SK-N-SH (cell line): ENCODE data around the gene BORCS5. TPM values are rescaled to one million over a fixed set of nuclear protein-coding genes. Genes with fewer than 3 reads are reported as not detected.

ENCODE experiments used
- CTCF ChIA-PET: fragments of 300-600, 350-600 bp; formaldehyde crosslinking; extraction: SDS; loops from one replicate; lab custom pipeline; 2021; lab: Yijun Ruan, JAX
- POLR2A ChIA-PET: fragments of 350-600 bp; sonication (Branson Sonifier 250); formaldehyde crosslinking; extraction: SDS; loops from one replicate; lab custom pipeline; 2020; ENCODE audit warnings: antibody characterized with exemption, inconsistent platforms; lab: Yijun Ruan, JAX
- DNase-seq: peaks from one replicate; pipeline ENCODE4 v3.0.0; 2012
- H2AFZ ChIP-seq: fragments of 200-600 bp; sonication (generic); 2 replicates; pipeline ENCODE4 v1.8.1; 2016; ENCODE audit warnings: antibody characterized with exemption, mild to moderate bottlenecking, low read depth
- H3F3A ChIP-seq: fragments of 200-600 bp; sonication (generic); replicated peaks from 2 replicates; pipeline ENCODE3; 2016; ENCODE audit warnings: antibody characterized with exemption, mild to moderate bottlenecking; ENCODE audit not compliant: insufficient read depth
- H3K27ac ChIP-seq, 2 experiments: fragments of 200-500 bp in 1 of 2; fragments of 200-600 bp in 1 of 2; sonication (Bioruptor generic) in 1 of 2; sonication (generic), shearing (Covaris generic) in 1 of 2; 2 replicates each; pipeline versions ENCODE4 v1.5.1 to v1.6.1; 2014 to 2016; ENCODE audit warnings: low read depth in 2 of 2, inconsistent platforms in 1 of 2, low read length in 1 of 2, mild to moderate bottlenecking in 1 of 2, mixed read lengths in 1 of 2
- H3K27me3 ChIP-seq: fragments of 200-600 bp; sonication (generic), shearing (Covaris generic); 2 replicates; pipeline ENCODE4 v1.6.1; 2016; ENCODE audit warnings: mixed run types; ENCODE audit not compliant: insufficient read depth
- H3K36me3 ChIP-seq, 2 experiments: fragments of 200-500 bp in 1 of 2; fragments of 200-600 bp in 1 of 2; sonication (Bioruptor generic) in 1 of 2; sonication (generic) in 1 of 2; replicated peaks in 1 of 2; 2 replicates each; pipeline versions ENCODE3 to v1.5.1; 2014 to 2016; ENCODE audit warnings: low read length in 1 of 2, mild to moderate bottlenecking in 1 of 2; ENCODE audit not compliant: insufficient read depth in 2 of 2, control insufficient read depth in 1 of 2
- H3K4me1 ChIP-seq, 2 experiments: fragments of 200-500 bp in 1 of 2; fragments of 200-600 bp in 1 of 2; sonication (Bioruptor generic) in 1 of 2; sonication (generic), shearing (Covaris generic) in 1 of 2; 2 replicates each; pipeline versions ENCODE4 v1.5.1 to v1.6.1; 2014 to 2016; ENCODE audit warnings: low read depth in 1 of 2, low read length in 1 of 2, mixed run types in 1 of 2; ENCODE audit not compliant: insufficient read depth in 2 of 2, control insufficient read depth in 1 of 2
- H3K4me2 ChIP-seq: fragments of 200-600 bp; sonication (generic), shearing (Covaris generic); 2 replicates; pipeline ENCODE4 v1.6.1; 2017; ENCODE audit warnings: mixed run types
- H3K4me3 ChIP-seq, 2 experiments: fragments of 200-500 bp in 1 of 2; fragments of 200-600 bp in 1 of 2; sonication (Bioruptor generic) in 1 of 2; sonication (generic), shearing (Covaris generic) in 1 of 2; 2 replicates each; pipeline versions ENCODE4 v1.5.1 to v1.8.1; 2014 to 2016; ENCODE audit warnings: low read depth in 2 of 2, inconsistent platforms in 1 of 2, low read length in 1 of 2, mild to moderate bottlenecking in 1 of 2, mixed read lengths in 1 of 2, moderate library complexity in 1 of 2
- H3K79me2 ChIP-seq: fragments of 200-600 bp; sonication (generic); 2 replicates; pipeline ENCODE4 v1.8.1; 2017; ENCODE audit warnings: mild to moderate bottlenecking; ENCODE audit not compliant: insufficient read depth
- H3K9ac ChIP-seq: fragments of 200-600 bp; sonication (generic); 2 replicates; pipeline ENCODE4 v1.6.1; 2017; ENCODE audit warnings: mixed run types
- H3K9me2 ChIP-seq: fragments of 200-600 bp; sonication (generic); 2 replicates; pipeline ENCODE4 v1.6.1; 2017; ENCODE audit warnings: mixed run types
- H3K9me3 ChIP-seq: fragments of 200-600 bp; sonication (generic); 2 replicates; pipeline ENCODE4 v1.6.1; 2017; ENCODE audit warnings: mixed run types, mild to moderate bottlenecking, moderate library complexity
- H4K20me1 ChIP-seq: fragments of 200-600 bp; sonication (generic); 2 replicates; pipeline ENCODE4 v1.6.1; 2017; ENCODE audit warnings: mild to moderate bottlenecking, mixed run types; ENCODE audit not compliant: insufficient read depth
- CHD2 ChIP-seq: fragments of 150-350 bp; IDR thresholded peaks from 2 replicates; pipeline ENCODE4 v1.6.1; 2018; ENCODE audit warnings: low read length; ENCODE audit not compliant: partially characterized antibody
- ELF1 ChIP-seq: IDR thresholded peaks from 2 replicates; pipeline ENCODE4 v1.4.0; 2012
- EZH2phosphoT487 ChIP-seq: fragments of 200-600 bp; sonication (generic); IDR thresholded peaks from 2 replicates; pipeline ENCODE4 v1.6.1; 2017; ENCODE audit warnings: low read depth, mixed run types, mild to moderate bottlenecking, antibody characterized with exemption, moderate library complexity, borderline replicate concordance
- FOSL2 ChIP-seq: IDR thresholded peaks from 2 replicates; pipeline ENCODE4 v1.4.0; 2012; ENCODE audit warnings: low read depth, mild to moderate bottlenecking, moderate library complexity, borderline replicate concordance
- FOXJ3 ChIP-seq: sonication (generic); formaldehyde crosslinking; IDR thresholded peaks from 2 replicates; pipeline ENCODE4 v1.5.1; 2020; ENCODE audit warnings: mild to moderate bottlenecking, missing genetic modification reagents
- GABPA ChIP-seq: IDR thresholded peaks from 2 replicates; pipeline ENCODE4 v1.4.0; 2012; ENCODE audit warnings: low read depth, mild to moderate bottlenecking
- GATA2 ChIP-seq: sonication (generic); formaldehyde crosslinking; IDR thresholded peaks from 2 replicates; pipeline ENCODE4 v1.5.0; 2020; ENCODE audit warnings: mild to moderate bottlenecking, missing genetic modification reagents
- JUND ChIP-seq: IDR thresholded peaks from 2 replicates; pipeline ENCODE4 v1.4.0; 2012
- MXI1 ChIP-seq: IDR thresholded peaks from 2 replicates; pipeline ENCODE4 v1.6.1; 2012; ENCODE audit warnings: mild to moderate bottlenecking, low read depth, low read length, improper control_type of control experiment
- NFIC ChIP-seq: IDR thresholded peaks from 2 replicates; pipeline ENCODE4 v1.4.0; 2012; ENCODE audit warnings: borderline replicate concordance
- POLR2AphosphoS5 ChIP-seq: IDR thresholded peaks from 2 replicates; pipeline ENCODE4 v1.6.1; 2012; ENCODE audit warnings: low read depth, low read length
- RAD21 ChIP-seq: IDR thresholded peaks from 2 replicates; pipeline ENCODE4 v1.6.1; 2012; ENCODE audit warnings: mild to moderate bottlenecking, low read length
- RCOR1 ChIP-seq: fragments of 150-350 bp; IDR thresholded peaks from 2 replicates; pipeline ENCODE4 v1.6.1; 2017; ENCODE audit warnings: antibody characterized with exemption, low read length
- RFX5 ChIP-seq: IDR thresholded peaks from 2 replicates; pipeline ENCODE4 v1.6.1; 2012; ENCODE audit warnings: mild to moderate bottlenecking, improper control_type of control experiment, low read length
- RXRA ChIP-seq: IDR thresholded peaks from 2 replicates; pipeline ENCODE4 v1.4.0; 2012; ENCODE audit warnings: low read depth, mild to moderate bottlenecking, borderline replicate concordance
- SIN3A ChIP-seq: IDR thresholded peaks from 2 replicates; pipeline ENCODE4 v1.6.1; 2012; ENCODE audit warnings: low read depth, mild to moderate bottlenecking, low read length, moderate library complexity, borderline replicate concordance
- SMC3 ChIP-seq: IDR thresholded peaks from 2 replicates; pipeline ENCODE4 v1.6.1; 2012; ENCODE audit warnings: low read depth, low read length, improper control_type of control experiment
- TCF12 ChIP-seq: IDR thresholded peaks from 2 replicates; pipeline ENCODE4 v1.4.0; 2012
- WGBS: methylation state at CpG from one replicate; pipeline ENCODE4 v1.1.6; 2017; ENCODE audit warnings: low lambda C conversion rate; 5-methylcytosine and 5-hydroxymethylcytosine counted together
- polyA plus RNA-seq, 3 experiments: library from polyadenylated mRNA; depleted of rRNA; stranded (reverse); fragments of >200 nt; gene quantifications; 2 replicates each; pipeline ENCODE4 v1.2.3, GENCODE V29; 2012
- TF ChIP-seq, protein P1 (sequence below): IDR thresholded peaks from 2 replicates; pipeline ENCODE4 v1.4.0; 2012; ENCODE audit warnings: low read depth, borderline replicate concordance
- TF ChIP-seq, protein P2 (sequence below): fragments of 150-350 bp; IDR thresholded peaks from 2 replicates; pipeline ENCODE4 v1.6.1; 2017; ENCODE audit warnings: antibody characterized with exemption, low read length, low read depth, borderline replicate concordance
- TF ChIP-seq, protein P3 (sequence below): IDR thresholded peaks from 2 replicates; pipeline ENCODE4 v1.4.0; 2012; ENCODE audit warnings: low read depth
- TF ChIP-seq, protein P4 (sequence below): IDR thresholded peaks from 2 replicates; pipeline ENCODE4; 2012
- TF ChIP-seq, protein P5 (sequence below): IDR thresholded peaks from 2 replicates; pipeline ENCODE4 v1.4.0; 2012; ENCODE audit warnings: low read depth, borderline replicate concordance
- TF ChIP-seq, protein P6 (sequence below): IDR thresholded peaks from 2 replicates; pipeline ENCODE4 v1.6.1; 2012; ENCODE audit warnings: mild to moderate bottlenecking, low read depth, low read length, moderate library complexity

Gene BORCS5
- polyA plus RNA-seq, 1 of the 3 experiments (the other 2 are of a cell fraction): 16.3 TPM

DNA sequence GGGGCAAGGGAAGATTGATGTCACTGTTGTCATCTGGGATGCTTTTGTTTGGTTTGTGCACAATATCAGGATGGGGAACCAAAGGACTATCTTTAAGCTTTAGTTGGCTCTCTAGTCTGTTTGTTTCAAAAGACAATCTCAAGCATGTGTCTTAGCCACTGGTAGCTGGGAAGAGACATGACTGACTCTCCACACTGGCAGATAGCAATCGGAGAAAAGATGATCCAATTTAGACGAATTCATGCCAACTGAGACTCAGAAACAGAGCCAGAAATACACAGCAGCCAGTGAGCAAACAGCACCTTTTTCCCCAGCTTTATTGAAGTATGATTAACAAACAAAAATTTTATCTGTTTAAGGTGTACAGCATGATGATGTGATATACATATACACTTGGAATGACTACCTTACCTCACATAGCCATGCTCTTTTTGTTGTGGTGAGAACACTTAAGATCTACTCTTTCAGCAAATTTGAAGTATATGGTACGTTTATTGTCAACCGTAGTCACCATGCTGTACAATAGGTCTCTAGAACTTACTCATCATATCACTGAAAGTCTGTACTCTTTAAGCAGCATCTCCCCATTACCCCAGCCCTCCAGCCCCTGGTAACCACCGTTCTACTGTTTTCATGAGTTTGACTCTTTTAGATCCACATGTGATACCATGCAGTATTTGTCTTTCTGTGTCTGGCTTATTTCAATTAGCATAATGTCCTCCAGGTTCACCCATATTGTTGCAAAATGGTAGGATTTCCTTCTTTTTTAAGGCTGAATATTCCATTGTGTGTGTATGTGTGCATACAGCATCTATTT, 155.2 kb downstream of the BORCS5 start:
- 19% methylated on average over 5 of the region's 5 CpGs for WGBS
- H3K79me2 ChIP-seq: peaks cover 64% of the 10 kb centered on the region
- no peaks in the 10 kb centered on the region for H3K9me2 ChIP-seq
- no peaks in the 10 kb centered on the region for H4K20me1 ChIP-seq
- no peaks in the 10 kb centered on the region for H3K9me3 ChIP-seq
- peaks cover 53 to 56% of the 10 kb centered on the region in 2 experiments for H3K4me1 ChIP-seq
- no peaks in the 10 kb centered on the region for H3K27me3 ChIP-seq
- H2AFZ ChIP-seq: no peak overlapping the region
- peaks cover 54% of the 10 kb centered on the region for H3F3A ChIP-seq
- DNase-seq: peak; percentile 40
- peak overlapping the region; percentile 98 to 99 for H3K27ac ChIP-seq
- H3K4me2 ChIP-seq: peak overlapping the region; percentile 78
- H3K36me3 ChIP-seq: peaks cover 4 to 9% of the 10 kb centered on the region in 2 experiments
- CTCF ChIA-PET: interaction anchor here (0.5 to 1.4 kb wide), 3 partner anchors 69 to 144 kb away, joined by 3 to 6 read pairs (median 3); no protein-coding TSS in a partner anchor
- POLR2A ChIA-PET: interaction anchor here (0.6 to 1.2 kb wide), 4 partner anchors 11 to 204 kb away, joined by 3 read pairs; no protein-coding TSS in a partner anchor
- H3K4me3 ChIP-seq: peak overlapping the region in 1 of 2 experiments; percentile 25; a peak in 1 of 4 replicates
- H3K9ac ChIP-seq: peak overlapping the region; percentile 61; the same call in 1 of the 2 replicates
- TF ChIP-seq NFIC (peak; percentile 75), RCOR1 (peak; percentile 31; the same call in 1 of the 2 replicates), RXRA (no peak), POLR2AphosphoS5 (peak; percentile 10; the same call in 1 of the 2 replicates), MXI1 (peak; percentile 45; the same call in 1 of the 2 replicates), FOXJ3 (no peak; the same call in 1 of the 2 replicates), RAD21 (peak; percentile 30), GABPA (no peak), JUND (peak; percentile 26; the same call in 1 of the 2 replicates), ELF1 (no peak), TCF12 (peak; percentile 70), FOSL2 (no peak), GATA2 (CRISPR knock-in tag) (peak; percentile 84), EZH2phosphoT487 (no peak), CHD2 (peak; percentile 61), SMC3 (no peak), RFX5 (no peak), SIN3A (no peak)
- TF ChIP-seq, protein P1, sequence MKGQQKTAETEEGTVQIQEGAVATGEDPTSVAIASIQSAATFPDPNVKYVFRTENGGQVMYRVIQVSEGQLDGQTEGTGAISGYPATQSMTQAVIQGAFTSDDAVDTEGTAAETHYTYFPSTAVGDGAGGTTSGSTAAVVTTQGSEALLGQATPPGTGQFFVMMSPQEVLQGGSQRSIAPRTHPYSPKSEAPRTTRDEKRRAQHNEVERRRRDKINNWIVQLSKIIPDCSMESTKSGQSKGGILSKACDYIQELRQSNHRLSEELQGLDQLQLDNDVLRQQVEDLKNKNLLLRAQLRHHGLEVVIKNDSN: no peak
- TF ChIP-seq, protein P2, sequence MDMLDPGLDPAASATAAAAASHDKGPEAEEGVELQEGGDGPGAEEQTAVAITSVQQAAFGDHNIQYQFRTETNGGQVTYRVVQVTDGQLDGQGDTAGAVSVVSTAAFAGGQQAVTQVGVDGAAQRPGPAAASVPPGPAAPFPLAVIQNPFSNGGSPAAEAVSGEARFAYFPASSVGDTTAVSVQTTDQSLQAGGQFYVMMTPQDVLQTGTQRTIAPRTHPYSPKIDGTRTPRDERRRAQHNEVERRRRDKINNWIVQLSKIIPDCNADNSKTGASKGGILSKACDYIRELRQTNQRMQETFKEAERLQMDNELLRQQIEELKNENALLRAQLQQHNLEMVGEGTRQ: no peak
- TF ChIP-seq, protein P3, sequence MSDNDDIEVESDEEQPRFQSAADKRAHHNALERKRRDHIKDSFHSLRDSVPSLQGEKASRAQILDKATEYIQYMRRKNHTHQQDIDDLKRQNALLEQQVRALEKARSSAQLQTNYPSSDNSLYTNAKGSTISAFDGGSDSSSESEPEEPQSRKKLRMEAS: peak; percentile 58; the same call in 1 of the 2 replicates
- TF ChIP-seq, protein P4, sequence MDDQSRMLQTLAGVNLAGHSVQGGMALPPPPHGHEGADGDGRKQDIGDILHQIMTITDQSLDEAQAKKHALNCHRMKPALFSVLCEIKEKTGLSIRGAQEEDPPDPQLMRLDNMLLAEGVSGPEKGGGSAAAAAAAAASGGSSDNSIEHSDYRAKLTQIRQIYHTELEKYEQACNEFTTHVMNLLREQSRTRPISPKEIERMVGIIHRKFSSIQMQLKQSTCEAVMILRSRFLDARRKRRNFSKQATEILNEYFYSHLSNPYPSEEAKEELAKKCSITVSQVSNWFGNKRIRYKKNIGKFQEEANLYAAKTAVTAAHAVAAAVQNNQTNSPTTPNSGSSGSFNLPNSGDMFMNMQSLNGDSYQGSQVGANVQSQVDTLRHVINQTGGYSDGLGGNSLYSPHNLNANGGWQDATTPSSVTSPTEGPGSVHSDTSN: peak; percentile 73
- TF ChIP-seq, protein P5, sequence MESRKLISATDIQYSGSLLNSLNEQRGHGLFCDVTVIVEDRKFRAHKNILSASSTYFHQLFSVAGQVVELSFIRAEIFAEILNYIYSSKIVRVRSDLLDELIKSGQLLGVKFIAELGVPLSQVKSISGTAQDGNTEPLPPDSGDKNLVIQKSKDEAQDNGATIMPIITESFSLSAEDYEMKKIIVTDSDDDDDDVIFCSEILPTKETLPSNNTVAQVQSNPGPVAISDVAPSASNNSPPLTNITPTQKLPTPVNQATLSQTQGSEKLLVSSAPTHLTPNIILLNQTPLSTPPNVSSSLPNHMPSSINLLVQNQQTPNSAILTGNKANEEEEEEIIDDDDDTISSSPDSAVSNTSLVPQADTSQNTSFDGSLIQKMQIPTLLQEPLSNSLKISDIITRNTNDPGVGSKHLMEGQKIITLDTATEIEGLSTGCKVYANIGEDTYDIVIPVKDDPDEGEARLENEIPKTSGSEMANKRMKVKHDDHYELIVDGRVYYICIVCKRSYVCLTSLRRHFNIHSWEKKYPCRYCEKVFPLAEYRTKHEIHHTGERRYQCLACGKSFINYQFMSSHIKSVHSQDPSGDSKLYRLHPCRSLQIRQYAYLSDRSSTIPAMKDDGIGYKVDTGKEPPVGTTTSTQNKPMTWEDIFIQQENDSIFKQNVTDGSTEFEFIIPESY: no peak
- TF ChIP-seq, protein P6, sequence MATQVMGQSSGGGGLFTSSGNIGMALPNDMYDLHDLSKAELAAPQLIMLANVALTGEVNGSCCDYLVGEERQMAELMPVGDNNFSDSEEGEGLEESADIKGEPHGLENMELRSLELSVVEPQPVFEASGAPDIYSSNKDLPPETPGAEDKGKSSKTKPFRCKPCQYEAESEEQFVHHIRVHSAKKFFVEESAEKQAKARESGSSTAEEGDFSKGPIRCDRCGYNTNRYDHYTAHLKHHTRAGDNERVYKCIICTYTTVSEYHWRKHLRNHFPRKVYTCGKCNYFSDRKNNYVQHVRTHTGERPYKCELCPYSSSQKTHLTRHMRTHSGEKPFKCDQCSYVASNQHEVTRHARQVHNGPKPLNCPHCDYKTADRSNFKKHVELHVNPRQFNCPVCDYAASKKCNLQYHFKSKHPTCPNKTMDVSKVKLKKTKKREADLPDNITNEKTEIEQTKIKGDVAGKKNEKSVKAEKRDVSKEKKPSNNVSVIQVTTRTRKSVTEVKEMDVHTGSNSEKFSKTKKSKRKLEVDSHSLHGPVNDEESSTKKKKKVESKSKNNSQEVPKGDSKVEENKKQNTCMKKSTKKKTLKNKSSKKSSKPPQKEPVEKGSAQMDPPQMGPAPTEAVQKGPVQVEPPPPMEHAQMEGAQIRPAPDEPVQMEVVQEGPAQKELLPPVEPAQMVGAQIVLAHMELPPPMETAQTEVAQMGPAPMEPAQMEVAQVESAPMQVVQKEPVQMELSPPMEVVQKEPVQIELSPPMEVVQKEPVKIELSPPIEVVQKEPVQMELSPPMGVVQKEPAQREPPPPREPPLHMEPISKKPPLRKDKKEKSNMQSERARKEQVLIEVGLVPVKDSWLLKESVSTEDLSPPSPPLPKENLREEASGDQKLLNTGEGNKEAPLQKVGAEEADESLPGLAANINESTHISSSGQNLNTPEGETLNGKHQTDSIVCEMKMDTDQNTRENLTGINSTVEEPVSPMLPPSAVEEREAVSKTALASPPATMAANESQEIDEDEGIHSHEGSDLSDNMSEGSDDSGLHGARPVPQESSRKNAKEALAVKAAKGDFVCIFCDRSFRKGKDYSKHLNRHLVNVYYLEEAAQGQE: no peak
